M059J (cell line): ENCODE results near the gene SATL1. TPM values are rescaled to one million over a fixed set of nuclear protein-coding genes. Genes with fewer than 3 reads are reported as not detected.
"Not testable (repeated sequence)": the region's sequence is repeated elsewhere in the genome, so short reads cannot be mapped to it uniquely, and the experiment has no call there.

Experiments
- DNase-seq: peaks from one replicate; pipeline ENCODE4 v3.0.0-alpha.2; 2012; ENCODE audit warnings: low read depth
- total RNA-seq: library from RNA; depleted of rRNA; stranded (reverse); fragments of >200 nt; shearing (Covaris generic); gene quantifications from 2 replicates; pipeline ENCODE4 v1.2.3, GENCODE V29; 2014; rRNA removed

Gene SATL1
- not detected in 2 replicates for total RNA-seq

- DNase-seq, result peak; percentile 27
Observed at GRCh38 chrX:85243761-85244449, at the start of gene SATL1, which contains the start of gene ZNF711. Gene SATL1, minus strand, starts transcription at chrX:85243779. Its CDS starts 134,811 bp downstream, at chrX:85108968. Gene ZNF711, plus strand, starts transcription at chrX:85243991. Its CDS starts 3,582 bp downstream, at chrX:85247573.

- no peak for DNase-seq
Observed at GRCh38 chrX:85288992-85289723, 45.6 kb upstream of the SATL1 start.

GRCh38 chrX:85285286-85285685 lies 41.7 kb upstream of the SATL1 start:
- DNase-seq, result not testable (repeated sequence)

- DNase-seq, result peak; percentile 11
Observed at GRCh38 chrX:85244450-85245211, 1.1 kb upstream of the SATL1 start.

GRCh38 chrX:85243155-85243554 lies 424 bp downstream of the SATL1 start:
- peak; percentile 0 for DNase-seq

GRCh38 chrX:85223359-85223758 lies 20.2 kb downstream of the SATL1 start:
- DNase-seq, result no peak

- no peak for DNase-seq
Observed at GRCh38 chrX:85221361-85221760, 22.2 kb downstream of the SATL1 start.

- DNase-seq, result no peak
Observed at GRCh38 chrX:85215946-85216345, 27.6 kb downstream of the SATL1 start.

- DNase-seq, result no peak
Observed at GRCh38 chrX:85213792-85214530, 29.6 kb downstream of the SATL1 start.

- DNase-seq, result no peak
Observed at GRCh38 chrX:85203461-85203970, 40.1 kb downstream of the SATL1 start.

- DNase-seq, result no peak
Observed at GRCh38 chrX:85196319-85196718, 47.3 kb downstream of the SATL1 start.

GRCh38 chrX:85159644-85160043 lies 83.9 kb downstream of the SATL1 start:
- no peak for DNase-seq

GRCh38 chrX:85140964-85141363 lies 102.6 kb downstream of the SATL1 start:
- no peak for DNase-seq

- no peak for DNase-seq
Observed at GRCh38 chrX:85139422-85139821, 104.2 kb downstream of the SATL1 start.

GRCh38 chrX:85136409-85136808 lies 107.2 kb downstream of the SATL1 start:
- DNase-seq, result no peak

- no peak for DNase-seq
Observed at GRCh38 chrX:85115252-85115651, 128.3 kb downstream of the SATL1 start.

GRCh38 chrX:85114776-85115175 lies 128.8 kb downstream of the SATL1 start:
- DNase-seq, result no peak

- DNase-seq, result no peak
Observed at GRCh38 chrX:85114171-85114570, 129.4 kb downstream of the SATL1 start.

- no peak for DNase-seq
Observed at GRCh38 chrX:85113746-85114145, 129.8 kb downstream of the SATL1 start.

GRCh38 chrX:85112293-85112692 lies 131.3 kb downstream of the SATL1 start:
- no peak for DNase-seq

GRCh38 chrX:85111347-85111746 lies 132.2 kb downstream of the SATL1 start:
- DNase-seq, result peak; percentile 2
